Keratinocyte (primary cell): ENCODE measurements around the gene PCDHA2.

ENCODE experiments used
- EZH2 ChIP-seq: IDR thresholded peaks from one replicate; pipeline ENCODE4 v1.6.1; 2012; ENCODE audit warnings: inconsistent platforms, mild to moderate bottlenecking, low read length, moderate library complexity
- TF ChIP-seq, protein P1 (sequence below), 3 experiments: IDR thresholded peaks in 1 of 3; conservative IDR thresholded peaks in 1 of 3; optimal IDR thresholded peaks in 1 of 3; 2 replicates in 2 of 3; 3 replicates in 1 of 3; pipeline versions ENCODE3 to v1.5.1; 2011; ENCODE audit warnings: low read length in 3 of 3, mild to moderate bottlenecking in 3 of 3, moderate library complexity in 2 of 3, control low read depth in 1 of 3, inconsistent platforms in 1 of 3; ENCODE audit not compliant: insufficient read depth in 2 of 3; ENCODE audit errors: extremely low read depth in 1 of 3

DNA sequence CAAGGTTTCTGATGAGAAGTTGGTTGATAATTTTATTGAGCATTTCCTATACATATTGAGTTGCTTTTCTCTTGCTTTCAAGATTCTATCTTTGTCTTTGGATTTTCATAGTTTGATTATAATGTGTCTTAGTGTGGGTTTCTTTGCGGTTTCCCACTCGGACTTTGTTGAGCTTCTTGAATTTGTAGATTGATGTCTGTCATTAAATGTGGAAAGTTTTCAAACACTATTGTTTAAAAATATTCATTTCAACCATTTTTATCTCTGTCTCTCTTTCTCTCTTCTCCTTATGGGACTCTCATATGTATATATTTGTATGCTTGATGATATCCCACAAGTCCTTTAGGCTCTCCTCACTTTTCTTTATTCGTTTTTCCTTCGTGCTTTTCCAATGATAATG lies 27.2 kb upstream of the PCDHA2 start:
- TF ChIP-seq, protein P1, sequence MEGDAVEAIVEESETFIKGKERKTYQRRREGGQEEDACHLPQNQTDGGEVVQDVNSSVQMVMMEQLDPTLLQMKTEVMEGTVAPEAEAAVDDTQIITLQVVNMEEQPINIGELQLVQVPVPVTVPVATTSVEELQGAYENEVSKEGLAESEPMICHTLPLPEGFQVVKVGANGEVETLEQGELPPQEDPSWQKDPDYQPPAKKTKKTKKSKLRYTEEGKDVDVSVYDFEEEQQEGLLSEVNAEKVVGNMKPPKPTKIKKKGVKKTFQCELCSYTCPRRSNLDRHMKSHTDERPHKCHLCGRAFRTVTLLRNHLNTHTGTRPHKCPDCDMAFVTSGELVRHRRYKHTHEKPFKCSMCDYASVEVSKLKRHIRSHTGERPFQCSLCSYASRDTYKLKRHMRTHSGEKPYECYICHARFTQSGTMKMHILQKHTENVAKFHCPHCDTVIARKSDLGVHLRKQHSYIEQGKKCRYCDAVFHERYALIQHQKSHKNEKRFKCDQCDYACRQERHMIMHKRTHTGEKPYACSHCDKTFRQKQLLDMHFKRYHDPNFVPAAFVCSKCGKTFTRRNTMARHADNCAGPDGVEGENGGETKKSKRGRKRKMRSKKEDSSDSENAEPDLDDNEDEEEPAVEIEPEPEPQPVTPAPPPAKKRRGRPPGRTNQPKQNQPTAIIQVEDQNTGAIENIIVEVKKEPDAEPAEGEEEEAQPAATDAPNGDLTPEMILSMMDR (optimal IDR thresholded peaks at IDR 0.05 in 1 of 3, IDR thresholded peaks at IDR 0.05 in 1 of 3, conservative IDR thresholded peaks at IDR 0.05 in 1 of 3; ENCODE audit: extremely low read depth in 1 of 3, insufficient read depth in 2 of 3, low read length in 3 of 3) = no peak
- TF ChIP-seq EZH2 = no peak
